Neural progenitor cell (in vitro differentiated cells): Measurements from ENCODE around the gene TM4SF20. TPM values are rescaled to one million over a fixed set of nuclear protein-coding genes. Genes with fewer than 3 reads are reported as not detected.
"Not testable (repeated sequence)": the region's sequence is repeated elsewhere in the genome, so short reads cannot be mapped to it uniquely, and the experiment has no call there.

Experiments
- DNase-seq: peaks from one replicate; pipeline ENCODE4 v3.0.0-alpha.2; 2016; ENCODE audit warnings: low spot score
- H2AFZ ChIP-seq: fragments of 200-600 bp; sonication (generic); replicated peaks from 2 replicates; pipeline ENCODE4 v1.6.1; 2016; ENCODE audit warnings: antibody characterized with exemption
- H3F3A ChIP-seq: fragments of 200-600 bp; sonication (generic); 2 replicates; pipeline ENCODE4 v1.6.1; 2016; ENCODE audit warnings: antibody characterized with exemption, low read depth
- H3K27ac ChIP-seq: fragments of 200-600 bp; sonication (generic); 2 replicates; pipeline ENCODE4 v1.5.1; 2016; ENCODE audit warnings: mild to moderate bottlenecking
- H3K27me3 ChIP-seq: fragments of 200-600 bp; sonication (generic); 2 replicates; pipeline ENCODE4 v1.6.1; 2016; ENCODE audit warnings: mild to moderate bottlenecking, moderate library complexity
- H3K36me3 ChIP-seq: fragments of 200-600 bp; sonication (generic); 2 replicates; pipeline ENCODE4 v1.5.1; 2016
- H3K4me1 ChIP-seq: fragments of 200-600 bp; sonication (generic); 2 replicates; pipeline ENCODE4 v1.6.1; 2016; ENCODE audit warnings: mixed run types
- H3K4me2 ChIP-seq: fragments of 200-600 bp; sonication (generic); 2 replicates; pipeline ENCODE4 v1.6.1; 2016
- H3K4me3 ChIP-seq: fragments of 200-600 bp; sonication (generic); 2 replicates; pipeline ENCODE4 v1.5.1; 2016
- H3K79me2 ChIP-seq: fragments of 200-600 bp; sonication (generic); 2 replicates; pipeline ENCODE4 v1.6.1; 2016; ENCODE audit warnings: low read depth
- H3K9ac ChIP-seq: fragments of 200-600 bp; sonication (generic); 2 replicates; pipeline ENCODE4 v1.6.1; 2016
- H3K9me3 ChIP-seq: fragments of 200-600 bp; sonication (generic); 2 replicates; pipeline ENCODE4 v1.5.1; 2016; ENCODE audit warnings: low read depth
- H4K20me1 ChIP-seq: fragments of 200-600 bp; sonication (generic); 2 replicates; pipeline ENCODE4 v1.6.1; 2016; ENCODE audit warnings: low read depth
- H3K27ac Mint-ChIP-seq: 3 replicates; pipeline ENCODE4 v1.8.0; 2021; ENCODE audit warnings: mixed read lengths
- H3K27me3 Mint-ChIP-seq: 2 replicates; pipeline ENCODE4 v1.8.0; 2022; ENCODE audit warnings: low read depth, mild to moderate bottlenecking, inconsistent platforms, moderate library complexity, mixed read lengths; ENCODE audit not compliant: insufficient read depth
- H3K36me3 Mint-ChIP-seq: 3 replicates; pipeline ENCODE4 v1.8.0; 2021; ENCODE audit warnings: mixed read lengths
- H3K4me1 Mint-ChIP-seq: 3 replicates; pipeline ENCODE4 v1.8.0; 2021; ENCODE audit warnings: mixed read lengths
- H3K4me3 Mint-ChIP-seq: 3 replicates; pipeline ENCODE4 v1.8.0; 2021; ENCODE audit warnings: mild to moderate bottlenecking, moderate library complexity, mixed read lengths
- H3K9me3 Mint-ChIP-seq: 3 replicates; pipeline ENCODE4 v1.8.0; 2020; ENCODE audit warnings: mixed read lengths
- CTCF ChIP-seq: fragments of 200-600 bp; sonication (generic); IDR thresholded peaks from 2 replicates; pipeline ENCODE4 v1.5.1; 2017; ENCODE audit warnings: antibody characterized with exemption, mild to moderate bottlenecking
- EZH2 ChIP-seq: fragments of 200-600 bp; sonication (generic); IDR thresholded peaks from 2 replicates; pipeline ENCODE4 v1.6.1; 2017; ENCODE audit warnings: antibody characterized with exemption, mild to moderate bottlenecking, moderate library complexity
- EZH2phosphoT487 ChIP-seq: fragments of 200-600 bp; sonication (generic); IDR thresholded peaks from 2 replicates; pipeline ENCODE4 v1.6.1; 2017; ENCODE audit warnings: antibody characterized with exemption
- total RNA-seq: library from RNA; depleted of rRNA; stranded (reverse); fragments of >200 nt; gene quantifications from 2 replicates; pipeline ENCODE4 v1.2.3, GENCODE V29; 2015; ENCODE audit warnings: low replicate concordance

Gene TM4SF20
- total RNA-seq, 1 donor from 2014 or later, result not detected

DNA sequence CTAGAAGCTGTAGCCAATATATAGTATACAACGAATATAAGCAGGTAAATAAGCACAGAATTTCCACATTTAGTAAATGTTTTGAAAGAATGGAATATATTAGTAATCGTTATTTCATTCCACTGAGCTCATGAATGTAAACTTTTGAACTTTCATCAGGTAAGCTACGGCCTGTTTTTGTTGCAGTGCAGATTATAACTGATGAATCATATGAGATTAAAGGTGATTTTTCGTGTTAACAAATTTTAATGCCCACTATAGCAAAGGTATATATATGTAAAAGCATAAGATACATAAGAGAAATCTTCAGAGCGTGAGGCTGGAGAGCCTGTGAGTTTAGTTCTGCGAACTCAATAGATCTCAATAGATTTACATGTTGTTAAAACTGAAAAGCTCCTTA lies 7.5 kb upstream of the TM4SF20 start:
- no peak overlapping the region for H3K4me2 ChIP-seq
- no peak for DNase-seq
- no peaks in the 10 kb centered on the region for H3K4me1 ChIP-seq
- Mint-ChIP-seq H3K36me3 (no peaks in the 10 kb centered on the region), H3K9me3 (no peaks in the 10 kb centered on the region), H3K27me3 (peaks cover 2% of the 10 kb centered on the region), H3K4me3 (no peak overlapping the region), H3K4me1 (no peaks in the 10 kb centered on the region), H3K27ac (no peak overlapping the region)
- no peak overlapping the region for H3K4me3 ChIP-seq
- no peak overlapping the region for H3K27ac ChIP-seq
- H3K36me3 ChIP-seq, result no peaks in the 10 kb centered on the region
- no peak overlapping the region for H3K9ac ChIP-seq
- H3F3A ChIP-seq, result no peaks in the 10 kb centered on the region
- no peaks in the 10 kb centered on the region for H3K9me3 ChIP-seq
- H4K20me1 ChIP-seq, result no peaks in the 10 kb centered on the region
- H3K79me2 ChIP-seq, result no peaks in the 10 kb centered on the region
- no peaks in the 10 kb centered on the region for H3K27me3 ChIP-seq
- no peak for TF ChIP-seq CTCF
- TF ChIP-seq EZH2phosphoT487, result no peak
- TF ChIP-seq EZH2, result no peak
- H2AFZ ChIP-seq, result no peak overlapping the region

DNA sequence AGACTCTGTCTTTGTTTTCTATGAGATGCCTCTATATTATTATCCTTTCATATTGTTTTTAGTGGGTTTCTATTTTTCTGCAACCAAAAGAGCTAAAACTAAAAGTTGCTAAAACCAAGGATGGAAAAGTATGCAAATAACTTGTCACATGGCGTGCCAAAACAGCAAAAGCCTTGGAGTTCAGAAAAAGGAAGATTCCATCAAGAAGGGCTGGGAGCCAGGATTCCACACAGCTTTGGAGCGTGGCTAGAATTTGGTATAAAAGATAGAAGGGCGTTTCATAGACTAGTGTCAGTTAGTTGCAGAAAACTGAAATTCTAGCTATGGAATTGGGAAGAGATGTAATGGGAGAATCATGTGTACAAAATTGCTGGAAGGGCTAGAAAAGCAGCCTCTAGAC lies 4.6 kb upstream of the TM4SF20 start:
- no peaks in the 10 kb centered on the region for H3F3A ChIP-seq
- no peaks in the 10 kb centered on the region for H3K36me3 ChIP-seq
- no peaks in the 10 kb centered on the region for H3K4me1 ChIP-seq
- TF ChIP-seq CTCF (no peak), EZH2 (no peak), EZH2phosphoT487 (no peak)
- no peaks in the 10 kb centered on the region for H3K9me3 ChIP-seq
- H3K27ac ChIP-seq, result no peak overlapping the region
- no peak overlapping the region for H3K9ac ChIP-seq
- H2AFZ ChIP-seq, result no peak overlapping the region
- no peak overlapping the region for H3K4me3 ChIP-seq
- Mint-ChIP-seq H3K4me1 (no peaks in the 10 kb centered on the region), H3K27ac (no peak overlapping the region), H3K4me3 (no peak overlapping the region), H3K36me3 (no peaks in the 10 kb centered on the region), H3K27me3 (peaks cover 2% of the 10 kb centered on the region), H3K9me3 (no peaks in the 10 kb centered on the region)
- no peak for DNase-seq
- H3K27me3 ChIP-seq, result no peaks in the 10 kb centered on the region
- H3K4me2 ChIP-seq, result no peak overlapping the region
- H3K79me2 ChIP-seq, result no peaks in the 10 kb centered on the region
- no peaks in the 10 kb centered on the region for H4K20me1 ChIP-seq

GRCh38 chr2:227382241-227382835 lies 3.2 kb upstream of the TM4SF20 start:
- not testable (repeated sequence) for H3K27ac ChIP-seq, H3K36me3 ChIP-seq, H3K79me2 ChIP-seq, H3K4me1 ChIP-seq, H3K4me3 ChIP-seq, H3K4me1 Mint-ChIP-seq, H2AFZ ChIP-seq, H3K27me3 ChIP-seq, H3K36me3 Mint-ChIP-seq, H3F3A ChIP-seq, DNase-seq, H3K4me3 Mint-ChIP-seq, H3K9ac ChIP-seq, H4K20me1 ChIP-seq, H3K9me3 Mint-ChIP-seq, H3K27me3 Mint-ChIP-seq, H3K27ac Mint-ChIP-seq, H3K4me2 ChIP-seq, H3K9me3 ChIP-seq

DNA sequence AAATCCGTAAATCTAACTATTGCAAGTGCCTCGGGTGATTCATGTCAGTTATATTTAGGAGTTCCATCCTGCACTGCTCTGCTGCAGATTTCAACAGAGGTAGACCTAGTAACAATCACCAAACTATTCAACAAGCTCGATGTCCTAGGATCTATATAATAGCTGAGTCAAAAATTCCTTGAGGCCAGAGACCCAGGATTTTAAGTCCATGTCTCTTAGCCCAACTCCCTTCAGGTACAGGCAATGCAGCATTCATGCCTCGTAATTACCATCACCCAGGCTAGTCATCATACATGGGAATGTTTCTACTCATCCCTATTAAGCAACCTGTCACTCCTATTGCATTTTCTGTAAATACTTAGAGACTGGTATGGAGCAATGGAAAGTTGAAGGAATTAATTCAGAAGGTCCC lies 729 bp downstream of the TM4SF20 start:
- H3K4me3 Mint-ChIP-seq, result no peak overlapping the region
- Histone ChIP-seq H2AFZ (peak overlapping the region; percentile 11), H3K27ac (no peak overlapping the region), H3K4me3 (no peak overlapping the region), H4K20me1 (no peaks in the 10 kb centered on the region), H3F3A (no peaks in the 10 kb centered on the region), H3K36me3 (no peaks in the 10 kb centered on the region), H3K27me3 (no peaks in the 10 kb centered on the region), H3K79me2 (no peaks in the 10 kb centered on the region), H3K9ac (no peak overlapping the region), H3K9me3 (no peaks in the 10 kb centered on the region), H3K4me1 (no peaks in the 10 kb centered on the region), H3K4me2 (no peak overlapping the region)
- TF ChIP-seq CTCF, result no peak
- no peak for TF ChIP-seq EZH2phosphoT487
- TF ChIP-seq EZH2, result no peak
- H3K27me3 Mint-ChIP-seq, result no peaks in the 10 kb centered on the region
- no peaks in the 10 kb centered on the region for H3K36me3 Mint-ChIP-seq
- no peak for DNase-seq
- no peaks in the 10 kb centered on the region for H3K4me1 Mint-ChIP-seq
- H3K27ac Mint-ChIP-seq, result no peak overlapping the region
- H3K9me3 Mint-ChIP-seq, result no peaks in the 10 kb centered on the region
